Fibroblast of lung (primary cell): ENCODE measurements around the gene IL1RAPL2. TPM values are rescaled to one million over a fixed set of nuclear protein-coding genes. Genes with fewer than 3 reads are reported as not detected.

Experiments
- DNase-seq, 2 donors: peaks; one replicate each; pipeline versions ENCODE4 v3.0.0 to v3.0.0-alpha.2; 2010; ENCODE audit warnings: low read depth in 2 of 2
- H2AFZ ChIP-seq: 2 replicates; pipeline ENCODE4 v1.5.1; 2012; ENCODE audit warnings: low read length, control low read depth, inconsistent platforms
- H3K27ac ChIP-seq: 2 replicates; pipeline ENCODE4 v1.5.1; 2011; ENCODE audit warnings: low read length, control low read depth; ENCODE audit not compliant: insufficient read depth
- H3K27me3 ChIP-seq: 2 replicates; pipeline ENCODE4 v1.5.1; 2011; ENCODE audit warnings: mild to moderate bottlenecking, low read length; ENCODE audit not compliant: control insufficient read depth, insufficient read depth
- H3K36me3 ChIP-seq: 2 replicates; pipeline ENCODE4 v1.5.1; 2011; ENCODE audit warnings: low read length; ENCODE audit not compliant: control insufficient read depth, insufficient read depth
- H3K4me1 ChIP-seq: 2 replicates; pipeline ENCODE4 v1.5.1; 2011; ENCODE audit warnings: low read length; ENCODE audit not compliant: control insufficient read depth, insufficient read depth; ENCODE audit errors: extremely low read depth
- H3K4me2 ChIP-seq: 2 replicates; pipeline ENCODE4 v1.5.1; 2011; ENCODE audit warnings: low read length, control low read depth; ENCODE audit not compliant: insufficient read depth; ENCODE audit errors: extremely low read depth
- H3K4me3 ChIP-seq, 4 experiments: fragments of 200-600 bp in 1 of 4; sonication (generic) in 1 of 4; replicated peaks in 1 of 4; 2 replicates each; pipeline ENCODE4 v1.5.1; 2011 to 2016; ENCODE audit warnings: low read length in 4 of 4, low read depth in 3 of 4, mild to moderate bottlenecking in 3 of 4, control low read depth in 2 of 4, inconsistent platforms in 1 of 4, mixed read lengths in 1 of 4; ENCODE audit not compliant: insufficient read depth in 1 of 4; ENCODE audit errors: control extremely low read depth in 1 of 4
- H3K79me2 ChIP-seq: 2 replicates; pipeline ENCODE4 v1.5.1; 2012; ENCODE audit warnings: mild to moderate bottlenecking, low read length, inconsistent platforms; ENCODE audit not compliant: control insufficient read depth, insufficient read depth
- H3K9ac ChIP-seq: 2 replicates; pipeline ENCODE4 v1.5.1; 2011; ENCODE audit warnings: mild to moderate bottlenecking, low read length, control low read depth; ENCODE audit not compliant: insufficient read depth
- H3K9me3 ChIP-seq: 2 replicates; pipeline ENCODE4 v1.5.1; 2012; ENCODE audit warnings: low read depth, low read length; ENCODE audit not compliant: control insufficient read depth, insufficient read depth
- H4K20me1 ChIP-seq: 2 replicates; pipeline ENCODE4 v1.5.1; 2011; ENCODE audit warnings: low read length; ENCODE audit not compliant: control insufficient read depth, insufficient read depth; ENCODE audit errors: extremely low read depth
- EZH2 ChIP-seq: IDR thresholded peaks from 2 replicates; pipeline ENCODE4 v1.5.1; 2012; ENCODE audit warnings: low read length, control low read depth, mild to moderate bottlenecking; ENCODE audit errors: missing control alignments
- polyA plus RNA-seq, 2 donors: library from polyadenylated mRNA; depleted of rRNA in 1 of 2; stranded (reverse) in 1 of 2; unstranded in 1 of 2; fragments of >200 nt; gene quantifications; 2 replicates each; pipeline ENCODE4 v1.2.1, GENCODE V29; 2011 to 2012; ENCODE audit warnings: missing spikeins in 1 of 2
- total RNA-seq: library from RNA; depleted of rRNA; stranded (reverse); fragments of >200 nt; gene quantifications from 2 replicates; pipeline ENCODE4 v1.2.1, GENCODE V29; 2014
- TF ChIP-seq, protein P1 (sequence below), 2 donors: IDR thresholded peaks in 1 of 2; conservative IDR thresholded peaks in 1 of 2; 1 replicate in 1 of 2; 2 replicates in 1 of 2; pipeline ENCODE4 v1.5.1; 2011 to 2012; ENCODE audit warnings: low read length in 2 of 2, control low read depth in 1 of 2, inconsistent platforms in 1 of 2, low read depth in 1 of 2, mild to moderate bottlenecking in 1 of 2

Gene IL1RAPL2
- total and polyA plus RNA-seq, 2 donors (not counting 1 experiment from before 2014, with no cell fraction given): 0.22 TPM; not detected in 1

DNA sequence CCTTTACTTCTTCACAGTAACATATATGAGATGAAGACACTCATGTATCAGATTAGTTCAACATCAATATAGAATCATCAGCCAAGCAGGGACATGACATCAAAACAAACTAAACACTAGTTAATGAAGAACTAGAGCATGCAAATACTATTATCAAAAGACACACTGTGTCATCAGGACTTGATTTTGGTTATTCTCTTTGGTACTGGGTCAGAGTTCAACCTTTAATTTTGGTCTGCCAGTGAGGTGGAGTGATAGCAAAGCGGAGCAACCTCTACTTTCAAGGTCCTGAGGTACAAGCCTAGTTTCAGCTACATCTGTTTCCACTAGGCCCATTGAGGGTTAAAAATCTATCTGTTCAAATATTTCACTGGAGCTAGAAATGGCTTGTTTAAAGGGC lies 584.0 kb downstream of the IL1RAPL2 start:
- Histone ChIP-seq H3K9me3 (no peaks in the 10 kb centered on the region), H3K36me3 (no peaks in the 10 kb centered on the region), H3K27ac (no peak overlapping the region), H3K4me3 (no peak overlapping the region), H3K4me1 (no peaks in the 10 kb centered on the region), H3K9ac (no peak overlapping the region), H3K79me2 (no peaks in the 10 kb centered on the region), H3K4me2 (no peak overlapping the region), H2AFZ (no peak overlapping the region), H3K27me3 (no peaks in the 10 kb centered on the region), H4K20me1 (no peaks in the 10 kb centered on the region)
- TF ChIP-seq, protein P1, sequence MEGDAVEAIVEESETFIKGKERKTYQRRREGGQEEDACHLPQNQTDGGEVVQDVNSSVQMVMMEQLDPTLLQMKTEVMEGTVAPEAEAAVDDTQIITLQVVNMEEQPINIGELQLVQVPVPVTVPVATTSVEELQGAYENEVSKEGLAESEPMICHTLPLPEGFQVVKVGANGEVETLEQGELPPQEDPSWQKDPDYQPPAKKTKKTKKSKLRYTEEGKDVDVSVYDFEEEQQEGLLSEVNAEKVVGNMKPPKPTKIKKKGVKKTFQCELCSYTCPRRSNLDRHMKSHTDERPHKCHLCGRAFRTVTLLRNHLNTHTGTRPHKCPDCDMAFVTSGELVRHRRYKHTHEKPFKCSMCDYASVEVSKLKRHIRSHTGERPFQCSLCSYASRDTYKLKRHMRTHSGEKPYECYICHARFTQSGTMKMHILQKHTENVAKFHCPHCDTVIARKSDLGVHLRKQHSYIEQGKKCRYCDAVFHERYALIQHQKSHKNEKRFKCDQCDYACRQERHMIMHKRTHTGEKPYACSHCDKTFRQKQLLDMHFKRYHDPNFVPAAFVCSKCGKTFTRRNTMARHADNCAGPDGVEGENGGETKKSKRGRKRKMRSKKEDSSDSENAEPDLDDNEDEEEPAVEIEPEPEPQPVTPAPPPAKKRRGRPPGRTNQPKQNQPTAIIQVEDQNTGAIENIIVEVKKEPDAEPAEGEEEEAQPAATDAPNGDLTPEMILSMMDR (conservative IDR thresholded peaks at IDR 0.05 in 1 of 2, IDR thresholded peaks at IDR 0.05 in 1 of 2; ENCODE audit: low read depth in 1 of 2, low read length in 2 of 2): no peak
- TF ChIP-seq EZH2: no peak
- no peak for DNase-seq

DNA sequence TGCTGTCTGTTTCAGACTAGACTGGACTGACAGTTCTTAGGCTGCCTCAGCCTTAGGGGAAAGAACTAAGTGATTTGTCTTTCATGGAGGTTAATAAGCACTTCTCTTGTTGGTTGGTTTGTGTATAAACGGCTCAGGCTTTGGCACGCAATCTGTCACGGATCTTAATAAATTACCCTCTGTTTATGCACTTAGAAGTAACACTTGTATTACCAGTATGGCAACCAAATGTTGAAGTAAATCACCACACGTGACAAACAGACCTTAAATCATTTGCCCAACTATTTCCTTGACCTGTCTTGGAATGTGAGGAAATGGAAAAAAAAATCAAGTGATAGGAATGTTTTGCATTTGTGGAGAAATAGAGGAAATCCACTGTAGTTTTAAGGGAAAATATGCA lies 584.6 kb downstream of the IL1RAPL2 start:
- DNase-seq: no peak

DNA sequence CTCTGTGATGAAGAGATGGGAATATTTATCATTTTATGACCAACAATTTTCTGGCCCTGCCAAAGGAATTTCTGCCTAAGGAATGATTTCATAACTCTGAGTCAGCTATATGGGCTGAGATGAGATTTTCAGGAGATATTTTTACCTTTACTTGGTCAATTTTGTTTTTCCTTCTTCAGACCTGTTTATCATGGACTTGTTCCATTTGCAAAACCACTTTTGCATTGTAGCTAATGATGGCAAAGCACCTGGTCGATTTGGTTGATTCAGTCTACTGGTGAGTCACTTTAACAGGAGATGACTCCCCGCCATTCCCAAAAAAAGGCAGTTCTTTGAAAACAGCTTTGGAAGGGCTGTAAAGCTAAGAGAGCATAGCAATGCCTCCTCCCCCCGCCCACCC lies 601.2 kb downstream of the IL1RAPL2 start:
- H3K4me3 ChIP-seq: no peak overlapping the region
- no peak overlapping the region for H3K4me2 ChIP-seq
- H3K9ac ChIP-seq: no peak overlapping the region
- H3K9me3 ChIP-seq: no peaks in the 10 kb centered on the region
- no peaks in the 10 kb centered on the region for H3K79me2 ChIP-seq
- no peaks in the 10 kb centered on the region for H3K27me3 ChIP-seq
- no peaks in the 10 kb centered on the region for H4K20me1 ChIP-seq
- TF ChIP-seq EZH2: no peak
- TF ChIP-seq, protein P1 (conservative IDR thresholded peaks at IDR 0.05 in 1 of 2, IDR thresholded peaks at IDR 0.05 in 1 of 2; ENCODE audit: low read depth in 1 of 2, low read length in 2 of 2): no peak
- no peak overlapping the region for H3K27ac ChIP-seq
- H3K4me1 ChIP-seq: no peaks in the 10 kb centered on the region
- peak in 1 of 2 donors; percentile 2 for DNase-seq
- H2AFZ ChIP-seq: no peak overlapping the region
- no peaks in the 10 kb centered on the region for H3K36me3 ChIP-seq

More for the DNA sequence above, 584.6 kb downstream of the IL1RAPL2 start:
- Histone ChIP-seq H3K9ac (no peak overlapping the region), H3K4me2 (no peak overlapping the region), H3K36me3 (no peaks in the 10 kb centered on the region), H3K9me3 (no peaks in the 10 kb centered on the region), H3K4me1 (no peaks in the 10 kb centered on the region), H3K79me2 (no peaks in the 10 kb centered on the region), H4K20me1 (no peaks in the 10 kb centered on the region), H3K27me3 (no peaks in the 10 kb centered on the region), H2AFZ (no peak overlapping the region), H3K4me3 (no peak overlapping the region), H3K27ac (no peak overlapping the region)
- no peak for TF ChIP-seq EZH2
- TF ChIP-seq, protein P1 (conservative IDR thresholded peaks at IDR 0.05 in 1 of 2, IDR thresholded peaks at IDR 0.05 in 1 of 2; ENCODE audit: low read depth in 1 of 2, low read length in 2 of 2): no peak
